GM23338 (cell line): Measurements from ENCODE around the gene RUFY1. TPM values are rescaled to one million over a fixed set of nuclear protein-coding genes. Genes with fewer than 3 reads are reported as not detected.

ENCODE experiments used
- ATAC-seq: fragments of 200-7000 bp; cut with Tn5 transposase; 3 replicates; pipeline ENCODE4 v1.9.1; 2020
- DNase-seq: peaks from one replicate; pipeline ENCODE4 v3.0.0-alpha.2; 2015; ENCODE audit warnings: low spot score
- H2AFZ ChIP-seq: fragments of 200-600 bp; sonication (generic); 2 replicates; pipeline ENCODE4 v1.8.0; 2016; ENCODE audit warnings: antibody characterized with exemption, mild to moderate bottlenecking, moderate library complexity
- H3F3A ChIP-seq: fragments of 200-600 bp; sonication (generic); replicated peaks from 2 replicates; pipeline ENCODE4 v1.8.0; 2017; ENCODE audit warnings: antibody characterized with exemption, mixed run types, low read depth
- H3K27ac ChIP-seq: fragments of 200-600 bp; sonication (generic); 2 replicates; pipeline ENCODE4 v1.6.1; 2016; ENCODE audit warnings: low read depth
- H3K27me3 ChIP-seq: fragments of 200-600 bp; sonication (generic); 2 replicates; pipeline ENCODE4 v1.8.0; 2016; ENCODE audit warnings: mild to moderate bottlenecking, mixed run types, moderate library complexity; ENCODE audit not compliant: insufficient read depth
- H3K36me3 ChIP-seq: fragments of 200-600 bp; sonication (generic); 2 replicates; pipeline ENCODE4 v1.8.0; 2016; ENCODE audit warnings: mild to moderate bottlenecking; ENCODE audit not compliant: insufficient read depth
- H3K4me1 ChIP-seq: fragments of 200-600 bp; sonication (generic); 2 replicates; pipeline ENCODE4 v1.8.0; 2016; ENCODE audit warnings: mild to moderate bottlenecking, moderate library complexity; ENCODE audit not compliant: insufficient read depth
- H3K4me2 ChIP-seq: fragments of 200-600 bp; sonication (generic); 2 replicates; pipeline ENCODE4 v1.7.1; 2017; ENCODE audit warnings: mixed run types
- H3K4me3 ChIP-seq: fragments of 200-600 bp; sonication (generic); 2 replicates; pipeline ENCODE4 v1.6.1; 2016; ENCODE audit warnings: mixed run types
- H3K79me2 ChIP-seq: fragments of 200-600 bp; sonication (generic); replicated peaks from 2 replicates; pipeline ENCODE4 v1.8.0; 2017; ENCODE audit warnings: mild to moderate bottlenecking; ENCODE audit not compliant: insufficient read depth
- H3K9me2 ChIP-seq: fragments of 200-600 bp; sonication (generic); 2 replicates; pipeline ENCODE4 v1.8.0; 2017; ENCODE audit not compliant: insufficient read depth
- H4K20me1 ChIP-seq: fragments of 200-600 bp; sonication (generic); replicated peaks from 2 replicates; pipeline ENCODE4 v1.8.0; 2017; ENCODE audit warnings: mild to moderate bottlenecking; ENCODE audit not compliant: insufficient read depth
- H3K27ac Mint-ChIP-seq: 2 replicates; pipeline ENCODE4 v1.8.0; 2020; ENCODE audit warnings: inconsistent platforms, mild to moderate bottlenecking, moderate library complexity, mixed read lengths
- H3K27me3 Mint-ChIP-seq: 3 replicates; pipeline ENCODE4 v1.8.0; 2022; ENCODE audit warnings: low read depth, mild to moderate bottlenecking, moderate library complexity, mixed read lengths, inconsistent platforms; ENCODE audit not compliant: insufficient read depth, poor library complexity
- H3K36me3 Mint-ChIP-seq: 3 replicates; pipeline ENCODE4 v1.8.0; 2021; ENCODE audit warnings: low read depth, mild to moderate bottlenecking, inconsistent platforms, moderate library complexity, mixed read lengths
- H3K4me1 Mint-ChIP-seq: 3 replicates; pipeline ENCODE4 v1.8.0; 2020; ENCODE audit warnings: mild to moderate bottlenecking, inconsistent platforms, mixed read lengths
- H3K4me3 Mint-ChIP-seq: 3 replicates; pipeline ENCODE4 v1.8.0; 2021; ENCODE audit warnings: moderate library complexity, mild to moderate bottlenecking, inconsistent platforms, mixed read lengths
- H3K9me3 Mint-ChIP-seq: 3 replicates; pipeline ENCODE4 v1.8.0; 2020; ENCODE audit warnings: moderate library complexity, mild to moderate bottlenecking, inconsistent platforms, mixed read lengths
- CREB1 ChIP-seq: fragments of 250-450 bp; sonication (Bioruptor Pico); IDR thresholded peaks from 2 replicates; pipeline ENCODE4 v1.5.0; 2020; ENCODE audit warnings: low read depth, mild to moderate bottlenecking, moderate library complexity
- EZH2 ChIP-seq: fragments of 200-600 bp; sonication (generic); IDR thresholded peaks from one replicate; pipeline ENCODE4 v1.8.0; 2017; ENCODE audit warnings: antibody characterized with exemption, mild to moderate bottlenecking, low read depth; ENCODE audit not compliant: unreplicated experiment
- EZH2phosphoT487 ChIP-seq: fragments of 200-600 bp; sonication (generic); IDR thresholded peaks from one replicate; pipeline ENCODE4 v1.8.1; 2018; ENCODE audit warnings: antibody characterized with exemption; ENCODE audit not compliant: unreplicated experiment
- POLR2AphosphoS5 ChIP-seq: IDR thresholded peaks from 2 replicates; pipeline ENCODE4 v1.6.1; 2016; ENCODE audit warnings: antibody characterized with exemption, low read depth
- STAT1 ChIP-seq: IDR thresholded peaks from one replicate; pipeline ENCODE4 v1.6.1; 2016; ENCODE audit warnings: antibody characterized with exemption; ENCODE audit not compliant: unreplicated experiment
- ZNF114 ChIP-seq: fragments of 250-450 bp; sonication (Bioruptor Pico); IDR thresholded peaks from 2 replicates; pipeline ENCODE4 v1.5.0; 2020; ENCODE audit warnings: mild to moderate bottlenecking, moderate library complexity
- ZNF331 ChIP-seq: fragments of 250-450 bp; sonication (Bioruptor Pico); IDR thresholded peaks from 2 replicates; pipeline ENCODE4 v1.5.0; 2020; ENCODE audit warnings: low read depth, mild to moderate bottlenecking, moderate library complexity
- polyA plus RNA-seq: library from polyadenylated mRNA; unstranded; fragments of >200 nt; fragmentation: Nextera tagmentation; extraction: Ambion mirVana; gene quantifications from 2 replicates; pipeline ENCODE4 v1.2.1, GENCODE V29; 2016
- total RNA-seq: library from RNA; depleted of rRNA; stranded (reverse); fragments of >200 nt; shearing (Covaris generic); gene quantifications from 2 replicates; pipeline ENCODE4 v1.2.3, GENCODE V29; 2014
- TF ChIP-seq, protein P1 (sequence below), 2 experiments: fragments of 200-600 bp in 1 of 2; sonication (generic) in 1 of 2; conservative IDR thresholded peaks; 2 replicates each; pipeline versions ENCODE4 v1.5.1 to v1.6.1; 2016 to 2017; ENCODE audit warnings: antibody characterized with exemption in 2 of 2, low read depth in 2 of 2, mild to moderate bottlenecking in 2 of 2, moderate library complexity in 1 of 2
- TF ChIP-seq, protein P2 (sequence below): IDR thresholded peaks from 2 replicates; pipeline ENCODE4 v1.6.1; 2016; ENCODE audit warnings: antibody characterized with exemption
- TF ChIP-seq, protein P3 (sequence below): IDR thresholded peaks from one replicate; pipeline ENCODE4 v1.6.1; 2018; ENCODE audit warnings: antibody characterized with exemption; ENCODE audit not compliant: unreplicated experiment

RUFY1 gene
- total and polyA plus RNA-seq, 2 experiments from 2014 or later, result 25.3 to 31.6 TPM

DNA sequence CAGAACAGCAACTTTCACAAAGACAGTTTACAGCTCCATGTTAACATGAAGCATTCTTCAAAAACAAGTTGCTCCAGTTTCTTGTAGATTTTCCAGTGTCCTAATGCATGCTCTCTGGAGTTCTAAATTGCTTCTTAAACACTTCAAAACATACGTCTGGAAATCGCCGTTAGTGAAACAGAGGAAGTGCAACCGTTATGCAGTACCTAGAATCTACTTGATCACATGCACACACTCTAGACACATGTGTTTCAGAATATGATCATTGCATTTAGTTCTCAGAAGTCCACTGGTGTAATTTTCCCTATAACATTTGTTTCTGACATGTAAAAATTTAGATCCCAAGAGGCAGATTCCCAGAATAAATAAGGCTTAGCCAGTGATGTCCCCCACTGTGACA, 41.1 kb upstream of the RUFY1 start:
- Histone ChIP-seq H3K36me3 (no peaks in the 10 kb centered on the region), H3K27ac (no peak overlapping the region), H4K20me1 (no peaks in the 10 kb centered on the region), H3K4me2 (no peak overlapping the region), H3K27me3 (no peaks in the 10 kb centered on the region), H2AFZ (no peak overlapping the region), H3F3A (no peaks in the 10 kb centered on the region), H3K9me2 (no peaks in the 10 kb centered on the region), H3K79me2 (no peaks in the 10 kb centered on the region), H3K4me1 (peaks cover 4% of the 10 kb centered on the region), H3K4me3 (no peak overlapping the region)
- H3K9me3 Mint-ChIP-seq, result no peaks in the 10 kb centered on the region
- DNase-seq, result no peak
- TF ChIP-seq, protein P1, sequence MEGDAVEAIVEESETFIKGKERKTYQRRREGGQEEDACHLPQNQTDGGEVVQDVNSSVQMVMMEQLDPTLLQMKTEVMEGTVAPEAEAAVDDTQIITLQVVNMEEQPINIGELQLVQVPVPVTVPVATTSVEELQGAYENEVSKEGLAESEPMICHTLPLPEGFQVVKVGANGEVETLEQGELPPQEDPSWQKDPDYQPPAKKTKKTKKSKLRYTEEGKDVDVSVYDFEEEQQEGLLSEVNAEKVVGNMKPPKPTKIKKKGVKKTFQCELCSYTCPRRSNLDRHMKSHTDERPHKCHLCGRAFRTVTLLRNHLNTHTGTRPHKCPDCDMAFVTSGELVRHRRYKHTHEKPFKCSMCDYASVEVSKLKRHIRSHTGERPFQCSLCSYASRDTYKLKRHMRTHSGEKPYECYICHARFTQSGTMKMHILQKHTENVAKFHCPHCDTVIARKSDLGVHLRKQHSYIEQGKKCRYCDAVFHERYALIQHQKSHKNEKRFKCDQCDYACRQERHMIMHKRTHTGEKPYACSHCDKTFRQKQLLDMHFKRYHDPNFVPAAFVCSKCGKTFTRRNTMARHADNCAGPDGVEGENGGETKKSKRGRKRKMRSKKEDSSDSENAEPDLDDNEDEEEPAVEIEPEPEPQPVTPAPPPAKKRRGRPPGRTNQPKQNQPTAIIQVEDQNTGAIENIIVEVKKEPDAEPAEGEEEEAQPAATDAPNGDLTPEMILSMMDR (conservative IDR thresholded peaks at IDR 0.05; ENCODE audit: low read depth in 2 of 2), result no peak
- no peak for TF ChIP-seq STAT1
- H3K27me3 Mint-ChIP-seq, result peaks cover 4% of the 10 kb centered on the region
- H3K36me3 Mint-ChIP-seq, result no peaks in the 10 kb centered on the region
- no peak for ATAC-seq
- H3K4me3 Mint-ChIP-seq, result no peak overlapping the region
- H3K27ac Mint-ChIP-seq, result no peak overlapping the region
- H3K4me1 Mint-ChIP-seq, result peaks cover 3% of the 10 kb centered on the region; the same call in 2 of the 3 replicates

DNA sequence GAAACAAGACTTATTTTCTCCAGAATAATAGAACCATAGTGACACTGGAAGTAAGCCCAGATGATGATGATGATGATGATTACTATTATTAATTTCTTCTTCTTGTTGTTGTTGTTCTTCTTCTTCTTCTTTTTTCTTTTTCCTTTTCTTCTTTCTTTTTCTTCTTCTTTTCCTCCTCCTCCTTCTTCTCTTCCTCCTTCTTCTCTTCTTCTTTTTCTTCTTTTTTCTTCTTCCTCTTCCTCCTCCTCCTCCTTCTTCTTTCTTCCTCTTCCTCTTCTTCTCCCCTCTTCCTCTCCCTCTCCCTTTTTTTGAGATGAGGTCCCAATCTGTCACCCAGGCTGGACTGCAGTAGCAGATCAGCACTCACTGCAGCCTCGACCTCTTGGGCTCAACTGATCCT, 40.5 kb upstream of the RUFY1 start:
- H3K9me3 Mint-ChIP-seq, result no peaks in the 10 kb centered on the region
- no peak for DNase-seq
- no peaks in the 10 kb centered on the region for H3K36me3 Mint-ChIP-seq
- no peak overlapping the region for H3K4me2 ChIP-seq
- H3K4me3 ChIP-seq, result no peak overlapping the region
- H3K36me3 ChIP-seq, result no peaks in the 10 kb centered on the region
- H3K9me2 ChIP-seq, result no peaks in the 10 kb centered on the region
- H3K4me3 Mint-ChIP-seq, result no peak overlapping the region
- no peaks in the 10 kb centered on the region for H3F3A ChIP-seq
- no peak overlapping the region for H3K27ac Mint-ChIP-seq
- no peaks in the 10 kb centered on the region for H3K27me3 ChIP-seq
- no peaks in the 10 kb centered on the region for H4K20me1 ChIP-seq
- peaks cover 4% of the 10 kb centered on the region for H3K27me3 Mint-ChIP-seq
- H3K4me1 Mint-ChIP-seq, result peaks cover 5% of the 10 kb centered on the region
- H3K27ac ChIP-seq, result no peak overlapping the region
- H3K4me1 ChIP-seq, result peaks cover 4% of the 10 kb centered on the region
- no peak for ATAC-seq
- H3K79me2 ChIP-seq, result no peaks in the 10 kb centered on the region
- H2AFZ ChIP-seq, result no peak overlapping the region
- TF ChIP-seq, protein P2, sequence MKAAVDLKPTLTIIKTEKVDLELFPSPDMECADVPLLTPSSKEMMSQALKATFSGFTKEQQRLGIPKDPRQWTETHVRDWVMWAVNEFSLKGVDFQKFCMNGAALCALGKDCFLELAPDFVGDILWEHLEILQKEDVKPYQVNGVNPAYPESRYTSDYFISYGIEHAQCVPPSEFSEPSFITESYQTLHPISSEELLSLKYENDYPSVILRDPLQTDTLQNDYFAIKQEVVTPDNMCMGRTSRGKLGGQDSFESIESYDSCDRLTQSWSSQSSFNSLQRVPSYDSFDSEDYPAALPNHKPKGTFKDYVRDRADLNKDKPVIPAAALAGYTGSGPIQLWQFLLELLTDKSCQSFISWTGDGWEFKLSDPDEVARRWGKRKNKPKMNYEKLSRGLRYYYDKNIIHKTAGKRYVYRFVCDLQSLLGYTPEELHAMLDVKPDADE, result no peak
- TF ChIP-seq ZNF331 (no peak), POLR2AphosphoS5 (no peak), CREB1 (no peak), EZH2phosphoT487 (no peak), STAT1 (no peak), EZH2 (no peak), ZNF114 (CRISPR knock-in tag) (no peak)
- TF ChIP-seq, protein P3, sequence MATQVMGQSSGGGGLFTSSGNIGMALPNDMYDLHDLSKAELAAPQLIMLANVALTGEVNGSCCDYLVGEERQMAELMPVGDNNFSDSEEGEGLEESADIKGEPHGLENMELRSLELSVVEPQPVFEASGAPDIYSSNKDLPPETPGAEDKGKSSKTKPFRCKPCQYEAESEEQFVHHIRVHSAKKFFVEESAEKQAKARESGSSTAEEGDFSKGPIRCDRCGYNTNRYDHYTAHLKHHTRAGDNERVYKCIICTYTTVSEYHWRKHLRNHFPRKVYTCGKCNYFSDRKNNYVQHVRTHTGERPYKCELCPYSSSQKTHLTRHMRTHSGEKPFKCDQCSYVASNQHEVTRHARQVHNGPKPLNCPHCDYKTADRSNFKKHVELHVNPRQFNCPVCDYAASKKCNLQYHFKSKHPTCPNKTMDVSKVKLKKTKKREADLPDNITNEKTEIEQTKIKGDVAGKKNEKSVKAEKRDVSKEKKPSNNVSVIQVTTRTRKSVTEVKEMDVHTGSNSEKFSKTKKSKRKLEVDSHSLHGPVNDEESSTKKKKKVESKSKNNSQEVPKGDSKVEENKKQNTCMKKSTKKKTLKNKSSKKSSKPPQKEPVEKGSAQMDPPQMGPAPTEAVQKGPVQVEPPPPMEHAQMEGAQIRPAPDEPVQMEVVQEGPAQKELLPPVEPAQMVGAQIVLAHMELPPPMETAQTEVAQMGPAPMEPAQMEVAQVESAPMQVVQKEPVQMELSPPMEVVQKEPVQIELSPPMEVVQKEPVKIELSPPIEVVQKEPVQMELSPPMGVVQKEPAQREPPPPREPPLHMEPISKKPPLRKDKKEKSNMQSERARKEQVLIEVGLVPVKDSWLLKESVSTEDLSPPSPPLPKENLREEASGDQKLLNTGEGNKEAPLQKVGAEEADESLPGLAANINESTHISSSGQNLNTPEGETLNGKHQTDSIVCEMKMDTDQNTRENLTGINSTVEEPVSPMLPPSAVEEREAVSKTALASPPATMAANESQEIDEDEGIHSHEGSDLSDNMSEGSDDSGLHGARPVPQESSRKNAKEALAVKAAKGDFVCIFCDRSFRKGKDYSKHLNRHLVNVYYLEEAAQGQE, result no peak
